ENCODE data around the gene CRX. TPM values are rescaled to one million over a fixed set of nuclear protein-coding genes. Genes with fewer than 3 reads are reported as not detected.

Gene CRX
- total and polyA plus RNA-seq, 2 of the 13 experiments (the other 11 are each of a cell fraction or from before 2014, with no cell fraction given) = not detected

DNA sequence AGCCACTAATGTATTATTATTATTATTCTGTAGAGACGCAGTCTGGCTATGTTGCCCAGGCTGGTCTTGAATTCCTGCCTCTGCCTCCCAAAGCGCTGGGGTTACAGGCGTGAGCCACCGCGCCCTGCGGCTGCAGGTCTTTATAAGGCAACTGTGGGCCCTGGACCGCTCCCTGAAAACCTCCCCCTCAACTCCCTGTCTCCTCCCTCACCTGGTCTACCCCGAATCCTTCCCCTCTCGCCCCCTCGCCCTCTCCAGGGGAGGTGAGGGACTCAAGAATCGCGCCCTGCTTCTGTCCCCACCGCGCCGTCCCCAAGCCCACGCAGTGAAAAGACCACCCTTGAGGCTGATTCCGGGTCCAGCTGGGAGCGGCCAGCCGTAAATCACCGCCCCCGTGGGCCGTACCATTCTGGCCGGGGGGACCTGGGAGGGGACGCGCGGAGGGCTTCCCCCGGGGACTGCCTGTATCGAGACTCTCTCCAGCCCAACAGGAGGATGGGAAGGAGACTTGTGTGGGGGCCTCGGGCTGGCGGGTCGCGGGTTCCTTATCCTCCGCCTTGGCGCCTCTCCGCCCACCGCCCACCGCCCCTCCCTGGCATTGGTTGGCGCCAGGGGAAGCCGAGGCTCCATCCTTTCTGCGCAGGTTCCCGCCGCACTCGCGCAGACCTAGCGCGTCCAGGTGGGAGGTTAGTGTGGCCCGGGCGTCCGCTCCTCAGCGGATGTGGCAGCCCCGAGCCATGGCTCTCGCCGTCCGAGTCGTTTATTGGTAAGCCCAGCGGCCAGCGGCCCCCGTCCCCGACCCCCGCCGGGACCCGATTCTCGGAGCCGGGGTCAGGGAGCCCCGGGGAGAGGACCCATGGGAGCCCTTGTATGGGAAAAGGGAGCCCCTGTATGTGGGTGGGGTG, 43.4 kb upstream of the CRX start, which contains the start of gene SELENOW (continued):
- TF ChIP-seq, protein P1, sequence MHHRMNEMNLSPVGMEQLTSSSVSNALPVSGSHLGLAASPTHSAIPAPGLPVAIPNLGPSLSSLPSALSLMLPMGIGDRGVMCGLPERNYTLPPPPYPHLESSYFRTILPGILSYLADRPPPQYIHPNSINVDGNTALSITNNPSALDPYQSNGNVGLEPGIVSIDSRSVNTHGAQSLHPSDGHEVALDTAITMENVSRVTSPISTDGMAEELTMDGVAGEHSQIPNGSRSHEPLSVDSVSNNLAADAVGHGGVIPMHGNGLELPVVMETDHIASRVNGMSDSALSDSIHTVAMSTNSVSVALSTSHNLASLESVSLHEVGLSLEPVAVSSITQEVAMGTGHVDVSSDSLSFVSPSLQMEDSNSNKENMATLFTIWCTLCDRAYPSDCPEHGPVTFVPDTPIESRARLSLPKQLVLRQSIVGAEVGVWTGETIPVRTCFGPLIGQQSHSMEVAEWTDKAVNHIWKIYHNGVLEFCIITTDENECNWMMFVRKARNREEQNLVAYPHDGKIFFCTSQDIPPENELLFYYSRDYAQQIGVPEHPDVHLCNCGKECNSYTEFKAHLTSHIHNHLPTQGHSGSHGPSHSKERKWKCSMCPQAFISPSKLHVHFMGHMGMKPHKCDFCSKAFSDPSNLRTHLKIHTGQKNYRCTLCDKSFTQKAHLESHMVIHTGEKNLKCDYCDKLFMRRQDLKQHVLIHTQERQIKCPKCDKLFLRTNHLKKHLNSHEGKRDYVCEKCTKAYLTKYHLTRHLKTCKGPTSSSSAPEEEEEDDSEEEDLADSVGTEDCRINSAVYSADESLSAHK (CRISPR knock-in tag; IDR thresholded peaks at IDR 0.05; ENCODE audit: borderline replicate concordance) = no peak
- TF ChIP-seq, protein P2, sequence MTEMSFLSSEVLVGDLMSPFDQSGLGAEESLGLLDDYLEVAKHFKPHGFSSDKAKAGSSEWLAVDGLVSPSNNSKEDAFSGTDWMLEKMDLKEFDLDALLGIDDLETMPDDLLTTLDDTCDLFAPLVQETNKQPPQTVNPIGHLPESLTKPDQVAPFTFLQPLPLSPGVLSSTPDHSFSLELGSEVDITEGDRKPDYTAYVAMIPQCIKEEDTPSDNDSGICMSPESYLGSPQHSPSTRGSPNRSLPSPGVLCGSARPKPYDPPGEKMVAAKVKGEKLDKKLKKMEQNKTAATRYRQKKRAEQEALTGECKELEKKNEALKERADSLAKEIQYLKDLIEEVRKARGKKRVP (CRISPR knock-in tag; IDR thresholded peaks at IDR 0.05) = 0 out of 4 replicates have a peak, but pooled peaks of 1 of the 2 experiments have one; percentile 15
- TF ChIP-seq FOXK1 (CRISPR knock-in tag; IDR thresholded peaks at IDR 0.05; ENCODE audit: borderline replicate concordance, low read depth) (no peak), FOSL1 (CRISPR knock-in tag; IDR thresholded peaks at IDR 0.05; ENCODE audit: borderline replicate concordance) (no peak), ZNF180 (CRISPR knock-in tag; IDR thresholded peaks at IDR 0.05; ENCODE audit: borderline replicate concordance, low read depth) (0 out of 2 replicates have a peak, but pooled peaks have one; percentile 46), SALL1 (CRISPR knock-in tag; IDR thresholded peaks at IDR 0.05) (peak; percentile 45; the same call in 1 of the 2 replicates), ZNF775 (CRISPR knock-in tag; IDR thresholded peaks at IDR 0.05; ENCODE audit: borderline replicate concordance) (no peak), SP1 (IDR thresholded peaks at IDR 0.05) (peak; percentile 83; the same call in 1 of the 2 replicates), SP1 (CRISPR knock-in tag; IDR thresholded peaks at IDR 0.05) (peak; percentile 98), TBX2 (CRISPR knock-in tag; IDR thresholded peaks at IDR 0.05; ENCODE audit: borderline replicate concordance) (peak; percentile 76; the same call in 1 of the 2 replicates), IKZF1 (IDR thresholded peaks at IDR 0.05) (no peak), MXD4 (CRISPR knock-in tag; IDR thresholded peaks at IDR 0.05) (0 out of 2 replicates have a peak, but pooled peaks have one; percentile 39), YEATS4 (CRISPR knock-in tag; IDR thresholded peaks at IDR 0.05; ENCODE audit: borderline replicate concordance) (peak; percentile 89), ZNF337 (CRISPR knock-in tag; IDR thresholded peaks at IDR 0.05; ENCODE audit: borderline replicate concordance, low read depth) (no peak), TRIM24 (CRISPR knock-in tag; IDR thresholded peaks at IDR 0.05) (no peak), ZKSCAN1 (IDR thresholded peaks at IDR 0.05; ENCODE audit: low read length) (no peak), RFX1 (IDR thresholded peaks at IDR 0.05) (no peak), SPEN (CRISPR knock-in tag; IDR thresholded peaks at IDR 0.05; ENCODE audit: low read depth) (peak; percentile 55), HCFC1 (IDR thresholded peaks at IDR 0.05; ENCODE audit: low read depth, low read length) (no peak), HMGA1 (CRISPR knock-in tag; conservative IDR thresholded peaks at IDR 0.05) (no peak), HNRNPH1 (optimal IDR thresholded peaks at IDR 0.05; ENCODE audit: low read depth, low read length) (no peak), POLR2AphosphoS5 (IDR thresholded peaks at IDR 0.05; ENCODE audit: low read depth, low read length) (peak; percentile 93), TEAD2 (CRISPR knock-in tag; IDR thresholded peaks at IDR 0.05) (no peak), KLF9 (CRISPR knock-in tag; IDR thresholded peaks at IDR 0.05; ENCODE audit: low read depth) (no peak)
- TF ChIP-seq, protein P3, sequence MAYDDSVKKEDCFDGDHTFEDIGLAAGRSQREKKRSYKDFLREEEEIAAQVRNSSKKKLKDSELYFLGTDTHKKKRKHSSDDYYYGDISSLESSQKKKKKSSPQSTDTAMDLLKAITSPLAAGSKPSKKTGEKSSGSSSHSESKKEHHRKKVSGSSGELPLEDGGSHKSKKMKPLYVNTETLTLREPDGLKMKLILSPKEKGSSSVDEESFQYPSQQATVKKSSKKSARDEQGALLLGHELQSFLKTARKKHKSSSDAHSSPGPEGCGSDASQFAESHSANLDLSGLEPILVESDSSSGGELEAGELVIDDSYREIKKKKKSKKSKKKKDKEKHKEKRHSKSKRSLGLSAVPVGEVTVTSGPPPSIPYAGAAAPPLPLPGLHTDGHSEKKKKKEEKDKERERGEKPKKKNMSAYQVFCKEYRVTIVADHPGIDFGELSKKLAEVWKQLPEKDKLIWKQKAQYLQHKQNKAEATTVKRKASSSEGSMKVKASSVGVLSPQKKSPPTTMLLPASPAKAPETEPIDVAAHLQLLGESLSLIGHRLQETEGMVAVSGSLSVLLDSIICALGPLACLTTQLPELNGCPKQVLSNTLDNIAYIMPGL (CRISPR knock-in tag; IDR thresholded peaks at IDR 0.05; ENCODE audit: borderline replicate concordance in 1 of 2, low read depth in 1 of 2) = peak in 1 of 2 experiments; percentile 75; a peak in 2 of 4 replicates

Measured in HepG2 (cell line).